NT2/D1 (cell line): ENCODE results near the gene SOAT1.
"Not testable (repeated sequence)": the region's sequence is repeated elsewhere in the genome, so short reads cannot be mapped to it uniquely, and the experiment has no call there.

ENCODE experiments used
- DNase-seq: peaks from one replicate; pipeline ENCODE4 v3.0.0-alpha.2; 2011; ENCODE audit warnings: low read depth, low spot score
- H3K27me3 ChIP-seq: 2 replicates; pipeline ENCODE4 v1.6.0; 2011; ENCODE audit warnings: mild to moderate bottlenecking; ENCODE audit not compliant: insufficient read length, insufficient read depth
- H3K36me3 ChIP-seq: 2 replicates; pipeline ENCODE4 v1.6.1; 2011; ENCODE audit warnings: mild to moderate bottlenecking, low read length, mixed read lengths; ENCODE audit not compliant: insufficient read depth, insufficient read length
- H3K4me1 ChIP-seq: 2 replicates; pipeline ENCODE4 v1.5.1; 2011; ENCODE audit not compliant: insufficient read depth, insufficient read length
- H3K4me3 ChIP-seq: 2 replicates; pipeline ENCODE4 v1.5.1; 2011; ENCODE audit warnings: low read depth; ENCODE audit not compliant: insufficient read length
- H3K9ac ChIP-seq: 2 replicates; pipeline ENCODE4 v1.6.0; 2011; ENCODE audit warnings: low read depth; ENCODE audit not compliant: insufficient read length
- H3K9me3 ChIP-seq: 2 replicates; pipeline ENCODE4 v1.5.1; 2011; ENCODE audit warnings: mild to moderate bottlenecking, low read length; ENCODE audit not compliant: insufficient read depth
- SUZ12 ChIP-seq: IDR thresholded peaks from 2 replicates; pipeline ENCODE4 v1.6.1; 2011; ENCODE audit not compliant: insufficient read length, insufficient read depth; ENCODE audit errors: extremely low read depth
- YY1 ChIP-seq: IDR thresholded peaks from 2 replicates; pipeline ENCODE4 v1.6.1; 2011; ENCODE audit not compliant: insufficient read length, insufficient read depth
- ZNF274 ChIP-seq: IDR thresholded peaks from 2 replicates; pipeline ENCODE4 v1.6.1; 2011; ENCODE audit warnings: mild to moderate bottlenecking, low read depth, low read length

The SOAT1 gene

GRCh38 chr1:179263121-179263520, 30.5 kb upstream of the SOAT1 start:
- Histone ChIP-seq H3K36me3 (no peaks in the 10 kb centered on the region), H3K4me3 (no peak overlapping the region), H3K27me3 (no peaks in the 10 kb centered on the region), H3K4me1 (no peaks in the 10 kb centered on the region), H3K9me3 (no peaks in the 10 kb centered on the region), H3K9ac (no peak overlapping the region)
- TF ChIP-seq SUZ12: no peak
- no peak for TF ChIP-seq YY1
- no peak for TF ChIP-seq ZNF274
- no peak for DNase-seq

GRCh38 chr1:179264507-179264906, 29.1 kb upstream of the SOAT1 start:
- H3K4me3 ChIP-seq: no peak overlapping the region
- no peak overlapping the region for H3K9ac ChIP-seq
- H3K27me3 ChIP-seq: no peaks in the 10 kb centered on the region
- no peaks in the 10 kb centered on the region for H3K9me3 ChIP-seq
- TF ChIP-seq ZNF274 (no peak), SUZ12 (no peak), YY1 (no peak)
- no peaks in the 10 kb centered on the region for H3K4me1 ChIP-seq
- DNase-seq: no peak
- no peaks in the 10 kb centered on the region for H3K36me3 ChIP-seq

- TF ChIP-seq YY1: no peak
- TF ChIP-seq SUZ12: no peak
- TF ChIP-seq ZNF274: no peak
- Histone ChIP-seq H3K36me3 (no peaks in the 10 kb centered on the region), H3K4me3 (no peak overlapping the region), H3K9me3 (no peaks in the 10 kb centered on the region), H3K27me3 (no peaks in the 10 kb centered on the region), H3K4me1 (no peaks in the 10 kb centered on the region), H3K9ac (no peak overlapping the region)
- no peak for DNase-seq
These were observed 24.5 kb upstream of the SOAT1 start for GRCh38 chr1:179269071-179269470.

GRCh38 chr1:179274424-179274823, 19.2 kb upstream of the SOAT1 start:
- H3K4me1 ChIP-seq, H3K9ac ChIP-seq, H3K36me3 ChIP-seq, DNase-seq, H3K4me3 ChIP-seq, H3K27me3 ChIP-seq: not testable (repeated sequence)
- peaks cover 11% of the 10 kb centered on the region for H3K9me3 ChIP-seq

GRCh38 chr1:179278920-179279319, 14.7 kb upstream of the SOAT1 start:
- Histone ChIP-seq H3K4me1 (no peaks in the 10 kb centered on the region), H3K36me3 (no peaks in the 10 kb centered on the region), H3K27me3 (no peaks in the 10 kb centered on the region), H3K9me3 (peaks cover 13% of the 10 kb centered on the region), H3K4me3 (no peak overlapping the region), H3K9ac (no peak overlapping the region)
- no peak for DNase-seq
- TF ChIP-seq SUZ12: no peak

- H3K27me3 ChIP-seq: no peaks in the 10 kb centered on the region
- H3K9ac ChIP-seq: no peak overlapping the region
- DNase-seq: no peak
- H3K4me3 ChIP-seq: no peak overlapping the region
- H3K4me1 ChIP-seq: peaks cover under 1% of the 10 kb centered on the region
- TF ChIP-seq ZNF274 (no peak), SUZ12 (no peak), YY1 (no peak)
- H3K9me3 ChIP-seq: peaks cover 6% of the 10 kb centered on the region; the same call in 1 of the 2 replicates
- no peaks in the 10 kb centered on the region for H3K36me3 ChIP-seq
These were observed 9.6 kb upstream of the SOAT1 start for GRCh38 chr1:179283992-179284391.

- Histone ChIP-seq H3K4me3 (no peak overlapping the region), H3K9me3 (no peaks in the 10 kb centered on the region), H3K9ac (no peak overlapping the region), H3K27me3 (peaks cover 10% of the 10 kb centered on the region), H3K36me3 (no peaks in the 10 kb centered on the region), H3K4me1 (peaks cover 4% of the 10 kb centered on the region)
- DNase-seq: no peak
- TF ChIP-seq ZNF274 (no peak), SUZ12 (no peak), YY1 (no peak)
These were observed 5.7 kb upstream of the SOAT1 start for GRCh38 chr1:179287946-179288345.

GRCh38 chr1:179288977-179289376, 4.6 kb upstream of the SOAT1 start:
- Histone ChIP-seq H3K4me1 (peaks cover 4% of the 10 kb centered on the region), H3K9me3 (no peaks in the 10 kb centered on the region), H3K9ac (no peak overlapping the region), H3K4me3 (no peak overlapping the region), H3K27me3 (peaks cover 13% of the 10 kb centered on the region), H3K36me3 (no peaks in the 10 kb centered on the region)
- TF ChIP-seq YY1: no peak
- TF ChIP-seq ZNF274: no peak
- no peak for TF ChIP-seq SUZ12
- DNase-seq: no peak
